GM11168 (cell line): ENCODE measurements around the gene KLF6.

Experiments
- in situ Hi-C: fragments of 300-500 bp; cut with MboI; formaldehyde crosslinking; loops from one replicate; pipeline ENCODE4 v1.12.0; 2022; ENCODE audit warnings: low sequenced_read_pairs; ENCODE audit not compliant: unreplicated experiment

Gene KLF6

DNA sequence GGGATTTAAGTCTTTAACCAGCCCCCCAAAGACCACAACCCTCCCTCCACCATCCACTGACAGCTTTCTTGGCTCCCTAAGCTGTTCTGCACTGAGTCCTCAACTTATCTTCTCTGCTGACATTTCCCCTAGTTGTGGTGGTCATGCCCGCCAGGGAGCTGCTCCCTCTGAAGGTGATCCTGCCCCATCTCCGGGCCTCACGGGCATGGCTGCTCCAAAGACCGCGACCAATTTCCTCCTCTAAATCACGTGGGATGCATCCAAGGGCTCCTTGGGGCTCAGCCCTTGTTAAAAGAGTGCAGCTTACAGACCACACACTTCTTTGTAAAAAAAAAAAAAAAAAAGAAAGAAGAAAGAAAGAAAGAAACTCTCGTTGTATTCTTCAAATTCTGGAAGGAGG, 27.1 kb upstream of the KLF6 start:
- in situ Hi-C loops, result no loop called here

DNA sequence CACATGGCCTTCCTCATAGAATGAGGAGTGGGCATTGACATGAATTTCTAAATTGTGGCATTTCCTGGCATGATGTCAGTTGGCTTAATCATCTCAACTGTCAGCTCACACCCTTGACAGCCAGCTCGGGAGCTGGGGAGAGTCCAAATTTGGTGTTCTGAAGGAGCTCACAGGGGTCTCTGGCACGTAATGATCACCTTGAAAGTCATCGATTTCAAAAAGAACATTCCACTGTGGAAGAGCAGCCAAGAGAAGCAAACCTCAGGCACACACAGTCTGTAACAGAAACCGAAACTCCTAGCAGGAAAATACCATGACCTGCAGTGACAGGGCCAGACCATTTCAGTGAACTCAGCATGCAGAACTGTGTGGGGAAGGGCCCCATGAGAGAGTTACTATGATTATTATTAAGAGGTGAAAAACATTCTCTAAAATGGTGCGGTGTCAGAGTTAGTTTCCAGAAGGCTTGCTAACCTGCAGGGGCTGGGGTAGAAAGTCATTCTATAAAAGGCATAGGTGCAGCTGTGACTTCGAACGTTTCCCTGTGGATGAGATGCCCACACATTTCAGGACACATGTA, 26.4 kb upstream of the KLF6 start:
- in situ Hi-C loops, result no loop called here

- in situ Hi-C loops, result no loop called here
Observed at GRCh38 chr10:3808689-3809199, 23.7 kb upstream of the KLF6 start.

DNA sequence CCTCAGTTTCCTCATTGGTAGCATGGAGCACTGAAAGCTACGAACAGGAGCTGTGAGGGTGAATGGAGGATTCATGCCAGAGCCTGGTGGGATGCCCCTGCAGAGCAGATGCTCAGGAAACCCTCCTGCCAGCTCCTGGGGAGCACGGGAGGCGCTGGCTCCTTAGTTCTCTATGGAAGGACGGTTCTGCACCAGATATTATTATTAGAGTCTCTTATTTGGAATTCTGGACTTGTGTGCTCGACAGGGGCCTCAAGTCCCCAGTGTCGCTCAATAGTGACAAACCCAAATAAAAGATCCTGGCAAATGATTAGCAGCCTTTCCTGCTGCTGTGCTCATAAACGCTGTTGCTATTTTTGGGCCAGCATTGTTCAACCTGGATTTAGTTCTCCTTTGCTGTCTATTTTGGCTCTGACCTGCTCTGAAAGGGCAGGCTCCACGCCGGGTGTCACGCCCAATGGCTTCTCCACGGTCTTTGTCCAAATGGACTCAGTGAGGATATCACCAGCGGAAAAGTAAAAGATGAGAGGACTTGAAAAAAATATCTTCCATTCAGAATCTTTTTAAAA, 23.0 kb upstream of the KLF6 start:
- in situ Hi-C loops, result no loop called here

DNA sequence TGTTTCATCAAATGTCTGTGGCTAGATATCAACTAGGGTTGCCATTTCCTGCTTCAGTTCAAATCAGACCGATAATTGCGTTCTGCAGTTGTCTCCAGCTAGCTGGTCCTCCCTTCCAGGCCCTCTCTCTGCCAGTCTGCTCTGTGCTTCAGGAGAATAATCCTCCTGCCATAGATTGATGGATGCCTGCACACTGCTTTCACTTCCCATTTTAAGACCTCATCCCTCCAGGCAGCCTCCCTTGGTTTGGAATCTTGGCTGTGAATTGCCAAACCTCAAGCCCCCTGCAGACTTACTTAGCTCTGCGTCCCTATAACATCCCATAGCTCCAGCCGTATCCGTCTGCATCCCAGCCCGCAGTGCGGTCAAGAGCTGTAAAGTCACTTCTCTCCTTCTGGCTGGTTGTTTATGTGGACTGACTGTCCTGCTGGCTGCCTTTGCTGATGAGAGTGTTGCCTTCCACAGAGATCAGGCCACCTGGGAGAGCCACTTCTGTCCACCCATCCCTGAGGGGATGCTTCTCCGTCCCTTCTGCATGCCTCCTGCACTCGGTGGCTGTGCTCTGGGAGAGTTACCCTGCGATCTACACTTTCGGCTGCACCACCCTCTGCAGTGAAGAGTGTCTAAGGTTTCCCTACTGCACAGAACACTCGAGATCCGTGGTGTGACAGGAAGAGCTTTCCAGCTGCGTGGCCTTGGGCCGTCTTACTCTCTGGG, 22.4 kb upstream of the KLF6 start:
- in situ Hi-C loops, result no loop called here

GRCh38 chr10:3806603-3807002, 21.6 kb upstream of the KLF6 start:
- in situ Hi-C loops, result no loop called here

GRCh38 chr10:3805791-3806461, 20.9 kb upstream of the KLF6 start:
- in situ Hi-C loops, result no loop called here

- in situ Hi-C loops, result no loop called here
Observed at GRCh38 chr10:3805201-3805790, 20.3 kb upstream of the KLF6 start.

GRCh38 chr10:3803927-3804741, 19.1 kb upstream of the KLF6 start:
- in situ Hi-C loops, result no loop called here

DNA sequence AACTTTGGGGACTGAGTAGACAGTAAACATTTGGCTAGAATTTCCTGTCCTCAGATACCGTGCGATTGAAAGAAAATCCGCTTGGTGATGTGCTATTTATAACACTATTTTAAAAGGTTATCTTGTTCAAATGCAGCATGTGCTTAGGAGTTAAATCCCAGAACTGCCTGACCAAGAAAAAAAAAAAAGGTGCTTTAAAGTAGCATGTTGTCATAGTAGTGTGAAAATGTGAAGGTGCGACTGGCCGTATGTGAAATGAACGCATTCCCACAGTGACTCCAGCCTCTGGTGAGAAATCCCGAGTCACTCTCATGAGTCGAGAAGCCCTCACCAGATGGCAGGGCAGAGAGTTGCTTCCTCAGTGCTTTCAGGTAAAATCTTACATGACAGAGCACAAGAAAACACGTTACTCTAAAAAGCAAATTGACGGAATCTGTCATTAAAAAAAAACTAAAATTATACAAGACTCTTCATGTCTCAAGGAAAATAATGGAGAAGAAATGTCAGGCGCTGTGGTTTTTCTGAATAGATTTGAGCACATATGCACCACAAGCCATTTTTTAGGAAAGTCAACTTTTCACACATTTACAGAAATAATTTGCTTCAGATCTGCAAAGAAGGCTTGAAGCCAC, 18.4 kb upstream of the KLF6 start:
- in situ Hi-C loops, result no loop called here

- in situ Hi-C loops, result no loop called here
Observed at GRCh38 chr10:3802526-3803265, 17.7 kb upstream of the KLF6 start.

GRCh38 chr10:3801558-3802192, 16.7 kb upstream of the KLF6 start:
- in situ Hi-C loops, result no loop called here

DNA sequence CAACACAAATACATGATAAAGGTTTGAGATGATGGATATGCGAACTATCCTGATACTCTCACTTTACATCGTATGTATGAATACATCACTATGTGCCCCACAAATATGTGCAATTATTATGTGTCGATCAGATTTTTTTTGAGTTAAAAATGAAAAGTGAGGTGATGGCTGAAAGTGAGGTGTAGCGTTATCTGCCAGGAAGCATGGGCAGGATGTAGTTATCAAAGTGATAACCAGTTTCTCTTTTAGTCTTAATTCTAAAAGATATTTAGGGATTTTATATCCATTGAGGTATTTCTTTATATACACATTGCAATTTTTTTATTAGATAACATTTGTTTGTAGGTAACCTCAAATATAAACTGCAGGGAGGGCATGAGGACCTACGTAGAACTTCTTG, 15.6 kb upstream of the KLF6 start:
- in situ Hi-C loops, result no loop called here

DNA sequence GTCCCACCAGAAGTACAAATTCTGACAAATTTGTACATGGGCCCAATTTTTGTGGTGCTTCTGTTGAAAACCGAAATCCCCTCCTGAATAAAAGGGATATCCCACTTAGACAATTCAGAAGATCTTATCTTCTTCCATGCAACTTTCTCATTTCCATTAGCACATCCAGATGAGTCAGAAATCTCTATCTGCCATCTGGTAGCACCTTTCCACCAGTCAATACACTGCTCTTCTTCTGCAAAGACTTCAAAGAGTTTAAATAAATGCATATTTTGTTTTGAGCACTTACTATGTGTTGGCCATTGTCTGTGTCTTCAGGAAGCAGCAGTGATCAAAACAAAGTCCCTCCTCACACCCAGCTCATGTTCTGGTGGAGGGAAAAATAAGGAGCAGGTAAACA, 12.7 kb upstream of the KLF6 start:
- in situ Hi-C loops, result no loop called here

DNA sequence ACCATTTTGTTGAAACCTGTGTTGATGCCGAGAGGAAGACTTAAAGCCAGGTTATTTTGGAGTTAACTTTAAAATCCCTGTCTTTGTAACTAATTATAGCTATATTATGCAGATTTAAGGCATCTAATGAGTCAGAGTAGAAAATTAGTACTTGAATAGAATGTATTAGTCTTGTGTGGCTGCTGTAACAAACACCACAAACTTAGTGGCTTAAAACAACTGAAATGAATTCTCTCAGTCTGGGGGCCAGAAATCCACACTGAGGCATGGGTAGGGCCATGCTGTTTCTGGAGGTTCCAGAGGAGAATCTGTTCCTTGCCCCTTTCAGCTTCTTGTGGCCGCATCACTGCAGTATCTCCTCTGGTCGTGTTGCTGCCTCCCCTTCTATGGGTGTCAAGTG, 8.5 kb upstream of the KLF6 start:
- in situ Hi-C loops, result no loop called here

DNA sequence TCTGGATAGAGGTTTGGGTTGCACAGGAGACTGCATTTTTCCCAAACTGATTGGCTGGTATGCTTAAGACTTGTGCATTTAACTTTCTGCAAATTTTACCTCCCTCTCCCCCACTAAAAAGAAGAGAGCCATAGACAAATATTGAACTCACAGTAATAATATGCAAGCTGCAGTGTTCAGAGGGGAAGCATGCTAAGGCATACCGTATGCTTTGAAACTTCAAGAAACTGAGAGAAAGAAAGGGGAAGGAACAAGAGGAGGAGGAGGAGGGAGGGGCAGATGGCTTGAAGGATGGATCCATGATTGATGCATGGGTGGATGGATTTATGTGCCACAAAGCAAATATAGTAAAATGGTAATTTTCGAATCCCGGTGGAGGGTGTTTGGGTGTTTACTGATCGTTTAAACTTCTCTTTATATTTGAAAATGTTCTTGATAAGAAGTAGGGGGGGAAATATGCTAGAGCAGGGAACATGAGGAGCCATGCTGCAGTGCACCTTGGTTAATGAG, 7.8 kb upstream of the KLF6 start:
- in situ Hi-C loops, result no loop called here

GRCh38 chr10:3791974-3792633, 7.1 kb upstream of the KLF6 start:
- in situ Hi-C loops, result no loop called here

GRCh38 chr10:3790858-3791257, 5.8 kb upstream of the KLF6 start:
- in situ Hi-C loops, result no loop called here
